LNCAP (cell line): Measurements from ENCODE around the gene PPIL6.

Source experiments
- TF ChIP-seq, protein P1 (sequence below): fragments of 450-650 bp; IDR thresholded peaks from 2 replicates; pipeline ENCODE4 v1.5.1; 2017; ENCODE audit warnings: mild to moderate bottlenecking

The PPIL6 gene

GRCh38 chr6:109449795-109450673 lies 9.6 kb upstream of the PPIL6 start:
- TF ChIP-seq, protein P1, sequence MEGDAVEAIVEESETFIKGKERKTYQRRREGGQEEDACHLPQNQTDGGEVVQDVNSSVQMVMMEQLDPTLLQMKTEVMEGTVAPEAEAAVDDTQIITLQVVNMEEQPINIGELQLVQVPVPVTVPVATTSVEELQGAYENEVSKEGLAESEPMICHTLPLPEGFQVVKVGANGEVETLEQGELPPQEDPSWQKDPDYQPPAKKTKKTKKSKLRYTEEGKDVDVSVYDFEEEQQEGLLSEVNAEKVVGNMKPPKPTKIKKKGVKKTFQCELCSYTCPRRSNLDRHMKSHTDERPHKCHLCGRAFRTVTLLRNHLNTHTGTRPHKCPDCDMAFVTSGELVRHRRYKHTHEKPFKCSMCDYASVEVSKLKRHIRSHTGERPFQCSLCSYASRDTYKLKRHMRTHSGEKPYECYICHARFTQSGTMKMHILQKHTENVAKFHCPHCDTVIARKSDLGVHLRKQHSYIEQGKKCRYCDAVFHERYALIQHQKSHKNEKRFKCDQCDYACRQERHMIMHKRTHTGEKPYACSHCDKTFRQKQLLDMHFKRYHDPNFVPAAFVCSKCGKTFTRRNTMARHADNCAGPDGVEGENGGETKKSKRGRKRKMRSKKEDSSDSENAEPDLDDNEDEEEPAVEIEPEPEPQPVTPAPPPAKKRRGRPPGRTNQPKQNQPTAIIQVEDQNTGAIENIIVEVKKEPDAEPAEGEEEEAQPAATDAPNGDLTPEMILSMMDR: no peak

DNA sequence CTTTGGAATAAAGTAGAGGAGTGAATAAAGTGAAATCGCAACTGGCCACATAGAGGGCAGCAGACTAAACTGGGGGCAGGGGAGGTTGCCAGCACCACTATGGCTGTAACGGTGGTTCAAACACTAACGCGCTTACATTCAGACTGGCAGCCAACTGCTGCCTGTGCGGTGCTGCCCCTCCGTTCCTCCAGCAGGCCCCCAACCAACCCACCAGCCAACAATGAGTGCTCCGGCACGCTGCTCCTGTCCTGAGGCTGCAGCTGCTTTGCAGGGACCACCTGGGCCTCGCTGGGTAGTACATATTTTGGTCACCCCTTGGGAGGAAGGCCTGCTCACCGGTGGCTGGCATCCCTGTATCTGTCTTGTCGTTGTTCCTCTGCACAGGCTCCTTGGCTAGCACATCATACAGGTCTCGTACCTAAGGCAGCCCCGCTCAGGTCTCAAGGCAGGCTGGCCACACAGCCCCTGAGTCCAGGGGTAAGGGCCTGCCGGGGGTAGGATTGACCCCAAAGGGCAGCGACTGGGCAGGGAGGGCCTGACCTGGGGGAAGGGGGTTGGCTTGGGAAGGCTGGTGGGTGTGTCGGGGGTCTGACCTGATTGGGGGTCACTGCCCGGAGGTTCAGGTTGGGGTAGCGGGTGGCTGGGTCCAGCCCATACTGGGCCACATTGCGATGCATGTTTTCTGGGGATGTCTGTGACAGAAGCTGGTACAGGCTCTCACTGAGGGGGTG lies 8.8 kb upstream of the PPIL6 start:
- TF ChIP-seq, protein P1: no peak

DNA sequence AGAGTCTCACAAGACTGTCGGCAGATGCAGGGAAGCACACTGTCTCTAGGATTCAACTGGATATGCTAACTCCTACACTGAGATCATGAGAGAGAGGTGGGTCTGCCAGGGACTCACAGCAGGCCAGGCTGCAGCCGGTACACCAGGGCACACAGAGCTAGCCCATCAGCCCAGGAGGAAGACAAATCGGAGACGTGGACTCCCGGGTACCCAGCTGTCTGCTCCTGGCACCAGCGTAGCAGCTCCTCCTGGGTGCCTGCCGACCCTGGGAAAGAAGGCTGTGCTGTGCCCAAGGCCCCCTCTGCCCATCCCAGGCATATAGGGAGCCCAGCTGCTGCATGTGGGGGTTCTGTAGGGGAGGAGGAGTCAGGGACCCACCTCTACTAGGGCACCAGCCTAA lies 8.2 kb upstream of the PPIL6 start:
- TF ChIP-seq, protein P1: no peak

- TF ChIP-seq, protein P1: no peak
Observed at GRCh38 chr6:109447878-109448555, 7.6 kb upstream of the PPIL6 start.

DNA sequence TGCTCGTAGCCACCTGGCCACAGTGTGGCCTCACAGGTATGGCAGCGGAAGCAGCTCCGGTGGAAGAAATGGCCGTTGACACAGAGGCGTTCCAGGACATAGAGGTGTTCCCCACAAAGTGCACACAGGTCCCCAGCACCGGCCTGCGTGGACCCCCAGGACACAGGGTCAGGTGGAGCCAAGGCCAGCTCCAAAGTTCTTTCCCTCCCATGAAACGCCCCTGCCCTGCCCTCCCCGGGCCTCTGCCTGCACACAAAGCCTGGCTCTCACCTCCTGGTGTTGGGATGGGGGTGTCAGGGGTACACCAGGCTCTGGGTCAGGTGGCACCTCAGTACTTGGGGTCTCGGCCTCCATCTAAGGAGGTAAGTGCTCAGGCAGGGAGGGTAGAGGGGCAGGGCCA lies 6.7 kb upstream of the PPIL6 start:
- TF ChIP-seq, protein P1: no peak

- TF ChIP-seq, protein P1: no peak
Observed at GRCh38 chr6:109446541-109446940, 6.1 kb upstream of the PPIL6 start.

- TF ChIP-seq, protein P1: no peak
Observed at GRCh38 chr6:109446072-109446471, 5.6 kb upstream of the PPIL6 start.
